HepG2 (cell line): ENCODE data around the gene CCND2. TPM values are rescaled to one million over a fixed set of nuclear protein-coding genes. Genes with fewer than 3 reads are reported as not detected.

Source experiments
- ATAC-seq: fragments of 200-7000 bp; cut with Tn5 transposase; 3 replicates; pipeline ENCODE4 v1.9.1; 2020; ENCODE audit warnings: mild to moderate bottlenecking, moderate library complexity
- BruUV-seq: library from RNA; stranded (reverse); fragments of 400-500 nt; replicated peaks from 2 replicates; lab custom pipeline; 2021; lab: Mats Ljungman, UMichigan
- CTCF ChIA-PET: fragments of 300-600 bp; formaldehyde crosslinking; extraction: SDS; loops from one replicate; lab custom pipeline; 2021; ENCODE audit warnings: low total read pairs, inconsistent platforms, low intra/inter-chr PET ratio; lab: Yijun Ruan, JAX
- POLR2A ChIA-PET: fragments of 350-600 bp; sonication (Branson Sonifier 250); formaldehyde crosslinking; loops from one replicate; lab custom pipeline; 2020; ENCODE audit warnings: antibody characterized with exemption, inconsistent platforms; lab: Yijun Ruan, JAX
- DNase-seq: peaks from one replicate; pipeline ENCODE4 v3.0.0-alpha.2; 2015; ENCODE audit warnings: low spot score
- FAIRE-seq: peaks from 3 replicates; lab custom pipeline; 2011; peaks lifted over from hg19 to GRCh38; lab: Jason Lieb, UNC
- H2AFZ ChIP-seq: one replicate; pipeline ENCODE4 v1.6.1; 2011; ENCODE audit warnings: low read length, inconsistent platforms
- H3K27ac ChIP-seq: fragments of 300-600 bp; 3 replicates; pipeline ENCODE4 v1.8.0; 2011; ENCODE audit warnings: mixed run types, mild to moderate bottlenecking, mixed read lengths, low read length, inconsistent platforms; ENCODE audit not compliant: insufficient read depth; ENCODE audit errors: extremely low read length
- H3K27me3 ChIP-seq, 2 experiments: fragments of 200-600 bp in 1 of 2; 2 replicates in 1 of 2; 3 replicates in 1 of 2; pipeline versions ENCODE4 v1.6.0 to v1.8.0; 2011; ENCODE audit warnings: low read length in 2 of 2, mild to moderate bottlenecking in 2 of 2, moderate library complexity in 2 of 2, inconsistent platforms in 1 of 2; ENCODE audit not compliant: insufficient read depth in 2 of 2, control insufficient read depth in 1 of 2
- H3K36me3 ChIP-seq, 2 experiments: fragments of 200-600 bp in 1 of 2; replicated peaks in 1 of 2; 2 replicates in 1 of 2; 3 replicates in 1 of 2; pipeline versions ENCODE4 v1.5.1 to v1.8.0; 2011; ENCODE audit warnings: low read length in 2 of 2, inconsistent platforms in 1 of 2; ENCODE audit not compliant: insufficient read depth in 2 of 2, control insufficient read depth in 1 of 2
- H3K4me1 ChIP-seq: 2 replicates; pipeline ENCODE4 v1.5.1; 2012; ENCODE audit warnings: low read length, inconsistent platforms; ENCODE audit not compliant: insufficient read depth
- H3K4me2 ChIP-seq: 2 replicates; pipeline ENCODE4 v1.6.0; 2011; ENCODE audit warnings: low read depth, low read length, inconsistent platforms
- H3K4me3 ChIP-seq, 3 experiments: fragments of 200-600 bp in 1 of 3; sonication (generic), shearing (Covaris generic) in 1 of 3; replicated peaks in 1 of 3; 2 replicates each; pipeline ENCODE4 v1.5.1; 2011 to 2016; ENCODE audit warnings: low read length in 3 of 3, inconsistent platforms in 2 of 3, low read depth in 2 of 3, mild to moderate bottlenecking in 2 of 3, control low read depth in 1 of 3, mixed read lengths in 1 of 3; ENCODE audit not compliant: insufficient read depth in 1 of 3
- H3K79me2 ChIP-seq: one replicate; pipeline ENCODE4 v1.6.1; 2011; ENCODE audit warnings: low read length, inconsistent platforms; ENCODE audit not compliant: insufficient read depth
- H3K9ac ChIP-seq: 2 replicates; pipeline ENCODE4 v1.6.0; 2011; ENCODE audit warnings: mild to moderate bottlenecking, low read depth, low read length, inconsistent platforms; ENCODE audit not compliant: insufficient read depth
- H3K9me3 ChIP-seq: 2 replicates; pipeline ENCODE4 v1.5.1; 2012; ENCODE audit warnings: mild to moderate bottlenecking, low read length
- H4K20me1 ChIP-seq: 2 replicates; pipeline ENCODE4 v1.6.0; 2011; ENCODE audit warnings: inconsistent platforms, mild to moderate bottlenecking, low read length, moderate library complexity; ENCODE audit not compliant: insufficient read depth
- FOXM1 ChIP-seq: sonication (generic); formaldehyde crosslinking; IDR thresholded peaks from 2 replicates; pipeline ENCODE4 v1.5.0; 2020; ENCODE audit warnings: missing genetic modification reagents
- HMGA1 ChIP-seq: sonication (generic); formaldehyde crosslinking; conservative IDR thresholded peaks from 2 replicates; pipeline ENCODE4 v1.4.0; 2020; ENCODE audit warnings: missing genetic modification reagents
- HMGXB3 ChIP-seq: sonication (generic); formaldehyde crosslinking; IDR thresholded peaks from 2 replicates; pipeline ENCODE4 v1.4.0; 2020; ENCODE audit warnings: missing genetic modification reagents, borderline replicate concordance
- MEIS1 ChIP-seq: sonication (generic); formaldehyde crosslinking; IDR thresholded peaks from 2 replicates; pipeline ENCODE4 v1.9.0; 2021; ENCODE audit warnings: mild to moderate bottlenecking, missing genetic modification reagents, moderate library complexity, borderline replicate concordance
- NAIF1 ChIP-seq: sonication (generic); formaldehyde crosslinking; IDR thresholded peaks from 2 replicates; pipeline ENCODE4 v1.5.0; 2020; ENCODE audit warnings: mild to moderate bottlenecking, missing genetic modification reagents, borderline replicate concordance
- PHF21A ChIP-seq: sonication (generic); formaldehyde crosslinking; IDR thresholded peaks from 2 replicates; pipeline ENCODE4 v1.5.0; 2020; ENCODE audit warnings: mild to moderate bottlenecking, missing genetic modification reagents
- RXRB ChIP-seq: IDR thresholded peaks from 2 replicates; pipeline ENCODE4 v1.6.1; 2016; ENCODE audit warnings: borderline replicate concordance, missing genetic modification reagents, missing compliant biosample characterization
- SNAI1 ChIP-seq: sonication (generic); formaldehyde crosslinking; IDR thresholded peaks from 2 replicates; pipeline ENCODE4 v1.5.0; 2020; ENCODE audit warnings: mild to moderate bottlenecking, missing genetic modification reagents, borderline replicate concordance
- ZFY ChIP-seq: sonication (generic); formaldehyde crosslinking; IDR thresholded peaks from 2 replicates; pipeline ENCODE4 v1.4.0; 2020; ENCODE audit warnings: missing genetic modification reagents
- ZNF367 ChIP-seq: sonication (generic); formaldehyde crosslinking; IDR thresholded peaks from 2 replicates; pipeline ENCODE4 v1.4.0; 2020; ENCODE audit warnings: missing genetic modification reagents, borderline replicate concordance
- ZNF552 ChIP-seq: sonication (generic); formaldehyde crosslinking; IDR thresholded peaks from 2 replicates; pipeline ENCODE4 v1.9.0; 2022; ENCODE audit warnings: missing genetic modification reagents, mild to moderate bottlenecking, borderline replicate concordance
- ZNF629 ChIP-seq: sonication (generic); formaldehyde crosslinking; conservative IDR thresholded peaks from 2 replicates; pipeline ENCODE4 v1.5.0; 2020; ENCODE audit warnings: missing genetic modification reagents
- ZNF709 ChIP-seq: sonication (generic); formaldehyde crosslinking; IDR thresholded peaks from 2 replicates; pipeline ENCODE4 v1.5.0; 2020; ENCODE audit warnings: mild to moderate bottlenecking, missing genetic modification reagents
- ZNF800 ChIP-seq: sonication (generic); formaldehyde crosslinking; IDR thresholded peaks from 2 replicates; pipeline ENCODE4 v1.4.0; 2020; ENCODE audit warnings: missing genetic modification reagents
- in situ Hi-C: cut with HindIII; loops from 2 replicates; pipeline ENCODE4 v1.10.0; 2017; ENCODE audit warnings: low pct_unique_long_range_greater_than_20kb; ENCODE audit not compliant: extremely low pct_ligation_motif_present
- intact Hi-C: fragments of 100-400 bp; cut with micrococcal nuclease; formaldehyde crosslinking; loops from one replicate; pipeline ENCODE4 v1.10.0; 2022; ENCODE audit not compliant: unreplicated experiment
- polyA plus RNA-seq, 8 experiments: library from polyadenylated mRNA; depleted of rRNA in 3 of 8; stranded (reverse) in 7 of 8; unstranded in 1 of 8; fragments of >200 nt; fragmentation: Illumina TruSeq in 4 of 8; extraction: Trizol in 4 of 8; gene quantifications; 2 replicates each; pipeline versions ENCODE4 v1.2.1 to v1.2.3, GENCODE V29; 2011 to 2016; ENCODE audit warnings: low read depth in 4 of 8, missing spikeins in 1 of 8, mixed read lengths in 1 of 8; ENCODE audit not compliant: insufficient read depth in 1 of 8
- total RNA-seq, 5 experiments: library from RNA; depleted of rRNA; stranded (reverse); fragments of >200 nt; fragmentation: Illumina TruSeq; extraction: Trizol; gene quantifications; 2 replicates each; pipeline ENCODE4 v1.2.3, GENCODE V29; 2016; ENCODE audit warnings: low read depth in 1 of 5

Gene CCND2
- total and polyA plus RNA-seq, 2 of the 13 experiments (the other 11 are each of a cell fraction or from before 2014, with no cell fraction given): 0.61 to 1.4 TPM

GRCh38 chr12:4259099-4259498 lies 14.5 kb upstream of the CCND2 start (continued):
- TF ChIP-seq HMGXB3 (CRISPR knock-in tag) (no peak), ZNF800 (no peak), ZNF629 (CRISPR knock-in tag) (no peak), ZFY (CRISPR knock-in tag) (no peak), ZNF367 (CRISPR knock-in tag) (no peak), MEIS1 (no peak), NAIF1 (no peak)

GRCh38 chr12:4261655-4262054 lies 11.9 kb upstream of the CCND2 start:
- Histone ChIP-seq H3K36me3 (no peaks in the 10 kb centered on the region), H3K4me1 (no peaks in the 10 kb centered on the region), H2AFZ (no peak overlapping the region), H3K79me2 (no peaks in the 10 kb centered on the region), H3K27me3 (peaks cover 0 to 32% of the 10 kb centered on the region in 2 experiments; a peak in 2 of 5 replicates), H3K4me2 (no peak overlapping the region), H3K9me3 (no peaks in the 10 kb centered on the region), H3K9ac (no peak overlapping the region), H3K4me3 (no peak overlapping the region), H3K27ac (no peak overlapping the region), H4K20me1 (no peaks in the 10 kb centered on the region)
- BruUV-seq: no TSS peak
- intact Hi-C loops (no loop called here), in situ Hi-C loops (no loop called here)
- CTCF ChIA-PET: no interaction called here
- POLR2A ChIA-PET: no interaction called here
- ATAC-seq: no peak
- FAIRE-seq: no peak
- DNase-seq: no peak
- no peak for TF ChIP-seq HMGA1 (CRISPR knock-in tag)
- no peak for TF ChIP-seq ZNF552 (CRISPR knock-in tag)
- TF ChIP-seq PHF21A (CRISPR knock-in tag): no peak
- no peak for TF ChIP-seq FOXM1 (CRISPR knock-in tag)
- TF ChIP-seq RXRB (CRISPR knock-in tag): no peak
- no peak for TF ChIP-seq SNAI1 (CRISPR knock-in tag)
- TF ChIP-seq ZNF709 (CRISPR knock-in tag): no peak
